CD1c-positive myeloid dendritic cell (primary cell): ENCODE data around the gene TUT7.
"Not testable (repeated sequence)": the region's sequence is repeated elsewhere in the genome, so short reads cannot be mapped to it uniquely, and the experiment has no call there.

ENCODE experiments used
- DNase-seq: peaks from one replicate; pipeline ENCODE4 v3.0.0-alpha.2; 2016; ENCODE audit errors: extremely low spot score

Gene TUT7, protein sequence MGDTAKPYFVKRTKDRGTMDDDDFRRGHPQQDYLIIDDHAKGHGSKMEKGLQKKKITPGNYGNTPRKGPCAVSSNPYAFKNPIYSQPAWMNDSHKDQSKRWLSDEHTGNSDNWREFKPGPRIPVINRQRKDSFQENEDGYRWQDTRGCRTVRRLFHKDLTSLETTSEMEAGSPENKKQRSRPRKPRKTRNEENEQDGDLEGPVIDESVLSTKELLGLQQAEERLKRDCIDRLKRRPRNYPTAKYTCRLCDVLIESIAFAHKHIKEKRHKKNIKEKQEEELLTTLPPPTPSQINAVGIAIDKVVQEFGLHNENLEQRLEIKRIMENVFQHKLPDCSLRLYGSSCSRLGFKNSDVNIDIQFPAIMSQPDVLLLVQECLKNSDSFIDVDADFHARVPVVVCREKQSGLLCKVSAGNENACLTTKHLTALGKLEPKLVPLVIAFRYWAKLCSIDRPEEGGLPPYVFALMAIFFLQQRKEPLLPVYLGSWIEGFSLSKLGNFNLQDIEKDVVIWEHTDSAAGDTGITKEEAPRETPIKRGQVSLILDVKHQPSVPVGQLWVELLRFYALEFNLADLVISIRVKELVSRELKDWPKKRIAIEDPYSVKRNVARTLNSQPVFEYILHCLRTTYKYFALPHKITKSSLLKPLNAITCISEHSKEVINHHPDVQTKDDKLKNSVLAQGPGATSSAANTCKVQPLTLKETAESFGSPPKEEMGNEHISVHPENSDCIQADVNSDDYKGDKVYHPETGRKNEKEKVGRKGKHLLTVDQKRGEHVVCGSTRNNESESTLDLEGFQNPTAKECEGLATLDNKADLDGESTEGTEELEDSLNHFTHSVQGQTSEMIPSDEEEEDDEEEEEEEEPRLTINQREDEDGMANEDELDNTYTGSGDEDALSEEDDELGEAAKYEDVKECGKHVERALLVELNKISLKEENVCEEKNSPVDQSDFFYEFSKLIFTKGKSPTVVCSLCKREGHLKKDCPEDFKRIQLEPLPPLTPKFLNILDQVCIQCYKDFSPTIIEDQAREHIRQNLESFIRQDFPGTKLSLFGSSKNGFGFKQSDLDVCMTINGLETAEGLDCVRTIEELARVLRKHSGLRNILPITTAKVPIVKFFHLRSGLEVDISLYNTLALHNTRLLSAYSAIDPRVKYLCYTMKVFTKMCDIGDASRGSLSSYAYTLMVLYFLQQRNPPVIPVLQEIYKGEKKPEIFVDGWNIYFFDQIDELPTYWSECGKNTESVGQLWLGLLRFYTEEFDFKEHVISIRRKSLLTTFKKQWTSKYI (N-terminal part only)

DNA sequence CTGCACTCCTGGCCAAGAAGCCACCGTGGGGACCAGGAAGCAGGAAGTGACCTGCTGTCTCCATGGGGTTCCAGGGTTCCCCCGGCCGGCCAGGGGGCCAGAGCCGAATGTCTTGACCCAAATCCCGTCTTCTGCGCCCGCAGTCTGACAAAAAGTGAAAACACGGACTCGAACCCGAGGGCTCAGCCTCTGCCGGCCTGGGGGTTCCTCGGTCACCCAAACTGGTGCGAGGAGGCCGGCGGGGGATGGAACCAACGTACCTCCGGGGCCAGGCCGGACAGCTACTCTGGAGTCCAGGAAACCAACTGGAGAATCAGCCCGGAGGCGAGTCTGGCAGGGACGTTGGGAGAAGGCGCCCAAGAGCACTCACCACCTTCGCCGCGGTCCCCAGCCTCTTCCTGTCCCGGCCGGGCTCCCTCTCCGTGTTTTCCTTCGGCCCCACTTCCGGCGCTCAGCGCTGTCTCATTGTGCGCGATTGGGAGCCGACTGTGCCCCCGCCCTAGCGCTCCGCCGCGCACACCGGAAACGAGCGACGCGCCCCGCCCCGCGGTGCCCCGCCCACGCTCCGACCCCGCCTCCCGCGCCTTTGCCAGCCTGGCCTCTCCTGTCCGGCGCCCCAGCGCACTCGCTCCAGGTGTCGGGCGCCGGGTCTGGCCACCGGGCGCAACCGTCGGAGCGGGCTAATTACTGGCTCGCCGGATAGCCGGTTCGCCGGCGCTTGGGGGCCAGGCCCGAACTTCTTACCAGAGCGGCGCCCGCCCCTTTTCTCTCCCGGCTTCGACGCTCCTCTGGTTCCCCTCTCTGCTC lies at the start of gene TUT7:
Gene TUT7, minus strand, starts transcription at position 400 of the 807 bp plus-strand sequence. CDS start 1,211 bp downstream, outside the sequence.
- DNase-seq = peak; percentile 97

DNA sequence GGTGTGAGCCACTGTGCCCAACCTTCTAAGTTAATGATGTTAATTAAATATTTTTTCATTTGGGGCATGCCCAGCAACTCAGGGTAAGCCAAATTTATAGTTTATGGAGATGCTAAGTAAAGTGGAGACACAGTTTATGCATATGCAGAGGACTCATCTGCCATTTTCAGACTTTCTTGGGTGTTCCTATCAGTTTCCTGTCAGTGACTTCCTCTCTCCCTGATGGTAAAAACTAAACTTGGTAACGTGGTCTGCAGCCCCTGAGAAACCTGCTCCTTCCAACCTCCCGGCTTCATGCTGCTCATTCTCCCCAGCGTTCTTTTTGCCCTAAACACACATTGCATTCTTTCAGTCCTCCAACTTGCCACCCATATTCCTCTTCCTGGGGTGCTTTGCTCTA lies 48.4 kb upstream of the TUT7 start:
- no peak for DNase-seq

GRCh38 chr9:86396412-86396811 lies 42.2 kb upstream of the TUT7 start:
- no peak for DNase-seq

DNA sequence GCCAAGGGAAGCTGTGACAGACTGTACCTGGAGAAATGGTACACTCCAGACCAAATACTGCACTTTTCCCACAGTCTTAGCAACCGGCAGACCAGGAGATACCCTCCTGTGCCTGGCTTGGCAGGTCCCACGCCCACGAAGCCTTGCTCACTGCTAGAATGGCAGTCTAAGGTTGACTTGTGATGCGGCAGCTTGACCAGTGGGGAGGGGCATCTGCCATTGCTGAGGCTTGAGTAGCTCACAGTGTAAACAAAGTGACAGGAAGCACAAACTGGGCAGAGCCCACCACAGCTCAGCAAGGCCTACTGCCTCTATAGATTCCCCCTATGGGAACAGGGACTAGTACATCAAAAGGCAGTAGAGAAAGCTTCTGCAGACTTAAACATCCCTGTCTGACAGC lies 36.0 kb upstream of the TUT7 start:
- DNase-seq = not testable (repeated sequence)

DNA sequence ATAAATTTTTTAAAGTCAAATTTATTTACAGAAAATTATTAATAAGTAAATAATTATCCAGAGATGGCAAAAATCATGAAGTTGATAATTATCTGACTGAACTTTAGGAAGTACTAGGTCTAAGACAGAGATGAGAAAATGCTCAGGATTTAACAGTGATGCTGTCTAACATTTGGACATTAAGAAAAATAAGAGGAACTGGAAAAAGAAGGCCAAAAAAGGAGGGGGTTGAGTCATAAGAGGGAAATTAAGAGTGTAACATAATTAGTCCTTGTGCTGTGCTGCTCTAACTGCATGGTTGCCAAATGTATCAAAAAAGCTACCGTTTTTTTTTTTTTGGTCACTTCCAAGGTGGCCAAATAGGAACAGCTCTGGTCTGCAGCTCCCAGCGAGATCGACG lies 35.4 kb upstream of the TUT7 start:
- DNase-seq = peak; percentile 41

- DNase-seq = no peak
Observed at GRCh38 chr9:86387376-86387775, 33.2 kb upstream of the TUT7 start.

DNA sequence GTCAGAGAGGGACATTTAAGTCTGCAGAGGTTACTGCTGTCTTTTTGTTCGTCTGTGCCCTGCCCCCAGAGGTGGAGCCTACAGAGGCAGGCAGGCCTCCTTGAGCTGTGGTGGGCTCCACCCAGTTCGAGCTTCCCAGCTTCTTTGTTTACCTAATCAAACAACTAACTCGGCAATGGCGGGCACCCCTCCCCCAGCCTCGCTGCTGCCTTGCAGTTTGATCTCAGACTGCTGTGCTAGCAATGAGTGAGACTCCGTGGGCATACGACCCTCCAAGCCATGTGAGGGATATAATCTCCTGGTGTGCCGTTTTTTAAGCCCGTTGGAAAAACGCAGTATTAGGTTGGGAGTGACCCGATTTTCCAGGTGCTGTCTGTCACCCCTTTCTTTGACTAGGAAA lies 28.8 kb upstream of the TUT7 start:
- not testable (repeated sequence) for DNase-seq

GRCh38 chr9:86376016-86376415 lies 21.8 kb upstream of the TUT7 start:
- DNase-seq = no peak

GRCh38 chr9:86369810-86370209 lies 15.6 kb upstream of the TUT7 start:
- DNase-seq = no peak

GRCh38 chr9:86368871-86369521 lies 14.8 kb upstream of the TUT7 start:
- DNase-seq = peak; percentile 95

GRCh38 chr9:86361176-86361575 lies 7.0 kb upstream of the TUT7 start:
- no peak for DNase-seq

DNA sequence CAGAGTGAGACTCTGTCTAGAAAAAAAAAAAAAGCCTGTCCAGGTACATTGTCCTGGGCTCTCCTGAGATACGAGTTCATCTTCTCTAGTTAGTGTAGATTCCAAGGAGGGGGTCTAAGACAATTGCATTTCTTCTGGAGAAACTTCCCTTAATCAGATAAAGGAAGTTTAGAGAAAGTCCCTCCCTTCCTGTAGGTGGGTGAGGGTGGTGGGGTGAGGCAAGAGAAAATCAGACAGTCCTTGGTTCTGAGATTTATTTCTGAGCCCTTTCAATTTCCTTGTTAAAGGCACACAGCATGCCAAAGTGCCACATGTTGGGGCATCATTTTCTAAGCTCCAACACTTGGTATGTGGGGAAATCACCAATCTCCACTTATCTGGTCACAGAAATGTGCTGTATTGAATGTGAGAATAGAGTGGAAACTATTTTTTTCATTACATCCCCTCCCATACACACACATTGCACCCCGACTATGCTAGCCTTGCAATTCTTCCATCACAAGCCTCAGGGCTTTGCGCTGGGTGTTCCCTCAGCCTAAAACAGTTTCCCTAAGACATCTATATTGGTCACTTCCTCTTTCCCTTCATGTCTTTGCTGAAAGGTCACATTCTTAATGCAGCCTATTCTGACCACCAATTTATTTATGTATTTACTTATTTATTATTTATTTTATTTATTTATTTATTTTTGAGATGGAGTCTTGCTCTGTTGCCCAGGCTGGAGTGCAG lies 5.1 kb upstream of the TUT7 start:
- peak; percentile 81 for DNase-seq

DNA sequence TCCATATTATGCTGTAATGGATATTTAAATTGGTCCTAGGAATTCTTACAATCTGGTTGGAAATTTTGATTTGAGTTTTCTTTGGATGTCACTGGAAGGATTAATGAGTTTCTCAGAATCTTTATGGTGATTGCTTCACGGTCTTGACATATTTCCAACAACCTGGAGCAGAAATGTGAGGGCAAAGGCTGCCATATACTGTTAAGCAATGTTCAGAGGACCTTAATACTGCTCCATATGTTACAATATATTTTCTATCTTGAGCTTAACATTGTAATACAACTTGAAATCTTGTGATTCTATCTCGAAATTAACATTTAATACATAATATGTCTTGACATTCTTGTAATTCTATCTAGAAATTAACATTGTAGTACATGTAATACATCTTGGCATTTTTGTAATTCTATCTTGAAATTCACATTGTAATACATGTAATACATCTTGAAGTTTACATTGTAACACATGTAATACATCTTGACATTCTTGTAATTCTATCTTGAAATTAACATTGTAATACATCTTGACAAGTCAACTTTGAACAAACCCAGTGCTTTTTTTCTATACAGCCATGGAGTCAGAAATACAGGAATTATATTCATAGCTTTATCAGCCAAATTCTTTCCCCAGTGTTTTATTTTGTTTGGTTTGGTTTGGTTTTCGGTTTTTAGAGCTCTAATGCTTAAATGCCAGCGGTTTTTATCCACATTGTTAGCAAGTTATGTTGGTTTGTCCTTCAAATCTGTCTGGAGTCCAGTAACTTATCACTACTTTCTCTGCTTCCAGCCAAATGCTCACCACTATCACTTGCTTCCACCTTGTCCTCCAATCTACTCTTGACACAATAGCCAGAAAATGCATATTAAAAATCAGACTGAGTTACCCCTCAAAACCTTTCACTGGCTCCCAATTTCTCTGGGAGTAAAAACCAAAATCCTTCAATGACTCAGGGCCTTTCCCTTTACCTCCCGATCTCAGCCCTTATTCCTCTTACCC lies 3.0 kb upstream of the TUT7 start:
- DNase-seq = no peak

DNA sequence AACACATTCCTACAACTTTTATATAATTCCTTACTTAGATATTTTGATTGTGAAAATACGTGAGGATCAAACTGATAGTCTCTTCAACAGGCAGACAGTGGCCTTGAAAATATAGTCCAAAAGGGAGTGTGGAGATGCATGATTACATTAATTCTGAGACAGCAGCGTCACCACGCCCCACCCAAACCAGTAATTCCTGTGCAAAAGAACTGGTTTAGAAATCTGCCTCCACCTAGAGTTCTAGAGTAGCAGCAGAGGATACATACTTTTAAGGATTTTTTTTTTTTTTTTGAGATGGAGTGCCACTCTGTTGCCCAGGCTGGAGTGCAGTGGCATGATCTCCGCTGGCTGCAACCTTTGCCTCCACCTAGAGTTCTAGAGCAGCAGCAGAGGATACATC lies 1.6 kb upstream of the TUT7 start:
- no peak for DNase-seq

- peak; percentile 20 for DNase-seq
Observed at GRCh38 chr9:86354818-86355309, 654 bp upstream of the TUT7 start.

- DNase-seq = no peak
Observed at GRCh38 chr9:86353655-86354010, 577 bp downstream of the TUT7 start.

DNA sequence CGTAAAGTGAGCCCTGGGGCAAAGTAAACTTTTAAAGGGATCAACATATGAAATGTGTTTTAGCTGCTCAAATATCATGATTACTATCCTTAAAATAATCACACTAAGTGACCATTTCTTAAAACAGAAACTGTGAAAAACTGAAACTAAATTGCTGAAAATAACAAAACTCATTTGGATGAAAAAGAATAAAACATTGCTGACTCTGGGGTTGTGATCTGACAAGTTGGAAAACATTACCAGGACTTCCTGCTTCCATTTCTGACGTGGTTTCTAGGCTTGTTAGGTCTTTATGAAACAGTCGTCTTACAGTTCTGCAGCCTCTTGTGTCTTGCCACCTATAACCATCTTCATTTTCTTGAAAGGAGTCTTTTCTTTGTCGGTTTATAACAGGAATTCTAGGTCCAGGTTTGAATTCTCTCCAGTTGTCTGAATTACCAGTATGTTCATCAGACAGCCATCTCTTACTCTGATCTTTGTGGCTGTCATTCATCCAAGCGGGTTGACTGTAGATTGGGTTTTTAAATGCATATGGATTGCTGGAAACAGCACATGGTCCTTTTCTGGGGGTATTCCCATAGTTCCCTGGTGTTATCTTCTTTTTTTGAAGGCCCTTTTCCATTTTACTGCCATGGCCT lies 1.7 kb downstream of the TUT7 start:
- peak; percentile 48 for DNase-seq

DNA sequence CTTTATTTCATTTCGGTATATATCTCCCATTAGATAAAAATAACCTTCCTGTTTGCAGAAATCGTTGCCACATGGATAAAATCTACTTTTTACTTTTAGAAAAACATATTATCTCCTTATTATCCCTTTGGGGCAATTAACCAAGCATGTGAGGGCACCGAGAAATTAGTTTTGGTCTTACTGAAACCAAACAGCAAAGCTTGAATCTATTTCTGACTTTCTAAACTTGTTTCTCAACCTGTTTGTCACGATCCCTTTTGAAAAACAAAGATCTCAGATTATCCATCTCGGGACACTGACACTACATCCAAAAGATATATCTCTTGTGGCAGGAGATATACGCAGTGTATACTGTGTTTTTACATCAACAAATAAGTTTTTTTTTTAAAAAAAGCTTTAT lies 2.3 kb downstream of the TUT7 start:
- no peak for DNase-seq
